Tibial artery (tissue), 4 donors: ENCODE measurements around the gene ITGA6.

ENCODE experiments used
- DNase-seq, 2 donors: peaks; one replicate each; pipeline ENCODE4 v3.0.0-alpha.2; 2019
- H3K27ac ChIP-seq, 2 donors: fragments of 200-600 bp; sonication (generic) in 1 of 2; 1 replicate in 1 of 2; 2 replicates in 1 of 2; pipeline ENCODE4 v1.5.1; 2018 to 2019; ENCODE audit warnings: mild to moderate bottlenecking in 1 of 2
- H3K27me3 ChIP-seq, 2 donors: fragments of 200-600 bp; sonication (generic) in 1 of 2; one replicate each; pipeline versions ENCODE4 v1.5.1 to v1.6.0; 2016 to 2019
- H3K36me3 ChIP-seq, 3 donors: fragments of 200-600 bp; sonication (generic) in 2 of 3; one replicate each; pipeline ENCODE4 v1.5.1; 2016 to 2019; ENCODE audit warnings: mild to moderate bottlenecking in 2 of 3
- H3K4me1 ChIP-seq, 4 donors: fragments of 200-600 bp; sonication (generic) in 2 of 4; 1 replicate in 3 of 4; 2 replicates in 1 of 4; pipeline ENCODE4 v1.5.1; 2016 to 2019
- H3K4me3 ChIP-seq, 2 donors: fragments of 200-600 bp; sonication (generic) in 1 of 2; 1 replicate in 1 of 2; 2 replicates in 1 of 2; pipeline ENCODE4 v1.5.1; 2018 to 2019; ENCODE audit warnings: mild to moderate bottlenecking in 2 of 2
- H3K9me3 ChIP-seq, 3 donors: fragments of 200-600 bp; sonication (generic) in 1 of 3; one replicate each; pipeline ENCODE4 v1.5.1; 2016 to 2019
- intact Hi-C: fragments of 100-400 bp; cut with DNase I; formaldehyde crosslinking; loops from one replicate; pipeline ENCODE4 v1.15.0; 2023; ENCODE audit warnings: low total_unique reads
- TF ChIP-seq, protein P1 (sequence below), 2 experiments: fragments of 200-600 bp in 1 of 2; fragments of 450-650 bp in 1 of 2; IDR thresholded peaks; one replicate each; pipeline ENCODE4 v1.5.1; 2017 to 2019; ENCODE audit warnings: antibody characterized with exemption in 2 of 2, mild to moderate bottlenecking in 1 of 2, moderate library complexity in 1 of 2

Gene ITGA6

DNA sequence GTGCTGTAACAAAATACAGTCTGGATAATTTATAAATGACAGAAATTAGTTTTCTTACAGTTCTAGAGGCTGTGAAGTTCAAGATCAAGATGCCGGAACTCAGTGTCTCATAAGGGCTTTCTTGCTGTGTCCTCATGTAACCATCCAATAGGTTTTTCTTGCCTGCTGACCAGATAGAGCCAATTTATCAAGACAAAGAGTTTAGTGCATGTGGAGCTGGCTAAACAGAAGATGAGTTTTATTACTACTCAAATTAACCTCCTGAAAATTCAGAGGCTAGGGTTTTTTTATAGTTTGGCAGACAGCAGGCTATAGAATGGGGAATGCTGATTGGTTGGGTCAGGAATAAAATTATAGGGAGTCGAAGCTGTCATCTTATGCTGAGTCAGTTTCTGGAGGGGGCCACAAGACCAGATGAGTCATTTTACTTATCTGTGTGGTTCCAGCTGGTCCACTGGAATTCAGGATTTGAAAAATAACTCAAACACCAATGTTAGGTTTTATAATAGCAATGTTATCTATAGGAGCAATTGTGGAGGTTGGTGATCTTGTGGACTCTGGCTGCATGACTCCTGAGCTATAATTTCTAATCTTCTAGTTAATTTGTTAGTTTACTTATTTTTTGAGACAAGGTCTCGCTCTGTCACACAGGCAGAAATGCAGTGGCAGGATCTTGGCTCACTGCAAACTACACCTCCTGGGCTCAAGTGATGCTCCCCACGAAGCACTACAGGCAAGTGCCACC, 125.3 kb downstream of the ITGA6 start:
- peaks cover 0 to 12% (median 3%) of the 10 kb centered on the region in 4 donors for H3K4me1 ChIP-seq
- H3K27me3 ChIP-seq = no peaks in the 10 kb centered on the region
- TF ChIP-seq, protein P1, sequence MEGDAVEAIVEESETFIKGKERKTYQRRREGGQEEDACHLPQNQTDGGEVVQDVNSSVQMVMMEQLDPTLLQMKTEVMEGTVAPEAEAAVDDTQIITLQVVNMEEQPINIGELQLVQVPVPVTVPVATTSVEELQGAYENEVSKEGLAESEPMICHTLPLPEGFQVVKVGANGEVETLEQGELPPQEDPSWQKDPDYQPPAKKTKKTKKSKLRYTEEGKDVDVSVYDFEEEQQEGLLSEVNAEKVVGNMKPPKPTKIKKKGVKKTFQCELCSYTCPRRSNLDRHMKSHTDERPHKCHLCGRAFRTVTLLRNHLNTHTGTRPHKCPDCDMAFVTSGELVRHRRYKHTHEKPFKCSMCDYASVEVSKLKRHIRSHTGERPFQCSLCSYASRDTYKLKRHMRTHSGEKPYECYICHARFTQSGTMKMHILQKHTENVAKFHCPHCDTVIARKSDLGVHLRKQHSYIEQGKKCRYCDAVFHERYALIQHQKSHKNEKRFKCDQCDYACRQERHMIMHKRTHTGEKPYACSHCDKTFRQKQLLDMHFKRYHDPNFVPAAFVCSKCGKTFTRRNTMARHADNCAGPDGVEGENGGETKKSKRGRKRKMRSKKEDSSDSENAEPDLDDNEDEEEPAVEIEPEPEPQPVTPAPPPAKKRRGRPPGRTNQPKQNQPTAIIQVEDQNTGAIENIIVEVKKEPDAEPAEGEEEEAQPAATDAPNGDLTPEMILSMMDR (IDR thresholded peaks at IDR 0.05) = no peak
- no peak overlapping the region for H3K4me3 ChIP-seq
- no peak overlapping the region for H3K27ac ChIP-seq
- intact Hi-C loops = no loop called here
- DNase-seq = no peak
- no peaks in the 10 kb centered on the region for H3K36me3 ChIP-seq
- H3K9me3 ChIP-seq = no peaks in the 10 kb centered on the region

DNA sequence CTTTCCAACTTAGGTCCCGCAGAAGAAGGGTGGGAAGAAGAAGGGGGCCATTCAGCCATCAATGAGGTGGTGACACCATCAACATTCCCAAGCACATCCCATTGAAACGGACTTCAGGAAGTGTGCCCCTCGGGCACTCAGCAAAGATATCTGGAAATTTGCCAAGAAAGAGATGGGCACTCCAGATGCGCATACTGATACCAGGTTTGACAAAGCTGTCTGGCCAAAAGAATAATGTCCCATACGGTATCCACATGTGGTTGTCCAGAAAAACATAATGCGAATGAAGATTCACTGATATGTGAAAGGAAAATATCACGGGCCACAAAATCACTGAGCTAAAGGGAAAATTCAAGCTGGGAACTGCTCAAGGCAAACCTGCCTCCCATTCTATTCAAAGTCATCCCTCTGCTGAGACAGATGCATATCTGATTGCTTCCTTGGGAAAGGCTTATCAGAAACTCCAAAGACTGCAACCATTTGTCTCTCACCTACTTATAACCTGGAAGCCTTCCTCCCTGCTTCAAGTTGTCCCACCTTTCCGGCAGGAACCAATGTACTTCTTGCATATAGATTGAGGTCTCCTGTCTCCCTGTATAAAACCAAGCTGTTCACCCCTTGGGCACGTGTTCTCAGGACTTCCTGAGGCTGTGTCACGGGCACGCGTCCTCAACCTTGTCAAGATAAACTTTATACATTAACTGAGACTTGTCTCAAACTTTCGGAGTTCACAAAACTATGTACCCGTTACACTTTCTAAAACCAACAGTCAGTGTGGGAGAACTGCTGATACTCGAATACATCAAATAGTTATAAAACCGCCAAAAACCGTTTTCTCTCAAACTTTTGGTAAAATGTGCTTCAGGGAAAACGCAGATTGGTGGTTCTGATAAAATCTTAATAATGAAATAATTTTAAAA, 127.2 kb downstream of the ITGA6 start:
- intact Hi-C loops = no loop called here
- Histone ChIP-seq H3K4me1 (peaks cover 0 to 16% (median 6%) of the 10 kb centered on the region in 4 donors), H3K27ac (peak overlapping the region; percentile 98 to 99), H3K4me3 (peak overlapping the region; percentile 85 to 90), H3K27me3 (no peaks in the 10 kb centered on the region), H3K9me3 (no peaks in the 10 kb centered on the region), H3K36me3 (no peaks in the 10 kb centered on the region)
- DNase-seq = no peak
- TF ChIP-seq, protein P1 (IDR thresholded peaks at IDR 0.05) = no peak

DNA sequence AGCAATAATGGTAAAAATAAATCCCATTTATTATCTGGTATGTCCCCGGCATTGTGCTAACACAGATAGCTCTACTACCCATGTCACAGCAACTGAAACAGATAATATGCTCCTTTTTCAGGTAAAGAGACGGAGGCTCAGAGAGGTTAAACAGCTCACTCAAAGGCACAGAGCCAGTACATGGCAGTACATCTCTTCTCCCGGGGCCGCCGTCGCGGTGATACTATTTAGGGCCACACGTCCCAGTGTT, 127.8 kb downstream of the ITGA6 start:
- TF ChIP-seq, protein P1 (IDR thresholded peaks at IDR 0.05) = no peak
- no peaks in the 10 kb centered on the region for H3K27me3 ChIP-seq
- H3K4me3 ChIP-seq = peak overlapping the region; percentile 85 to 90
- no peaks in the 10 kb centered on the region for H3K36me3 ChIP-seq
- intact Hi-C loops = no loop called here
- H3K4me1 ChIP-seq = peaks cover 0 to 16% (median 6%) of the 10 kb centered on the region in 4 donors
- no peaks in the 10 kb centered on the region for H3K9me3 ChIP-seq
- peak overlapping the region; percentile 98 to 99 for H3K27ac ChIP-seq
- DNase-seq = no peak
